ENCODE measurements around the gene MLLT6. TPM values are rescaled to one million over a fixed set of nuclear protein-coding genes. Genes with fewer than 3 reads are reported as not detected.
A peak's percentile ranks its signal among the peaks of the same experiment; 100 is the strongest.

MLLT6 gene
- total and polyA plus RNA-seq, 10 of the 15 experiments (the other 5 are each of a cell fraction or from before 2014, with no cell fraction given), result 4.8 to 105 (median 36.3) TPM

DNA sequence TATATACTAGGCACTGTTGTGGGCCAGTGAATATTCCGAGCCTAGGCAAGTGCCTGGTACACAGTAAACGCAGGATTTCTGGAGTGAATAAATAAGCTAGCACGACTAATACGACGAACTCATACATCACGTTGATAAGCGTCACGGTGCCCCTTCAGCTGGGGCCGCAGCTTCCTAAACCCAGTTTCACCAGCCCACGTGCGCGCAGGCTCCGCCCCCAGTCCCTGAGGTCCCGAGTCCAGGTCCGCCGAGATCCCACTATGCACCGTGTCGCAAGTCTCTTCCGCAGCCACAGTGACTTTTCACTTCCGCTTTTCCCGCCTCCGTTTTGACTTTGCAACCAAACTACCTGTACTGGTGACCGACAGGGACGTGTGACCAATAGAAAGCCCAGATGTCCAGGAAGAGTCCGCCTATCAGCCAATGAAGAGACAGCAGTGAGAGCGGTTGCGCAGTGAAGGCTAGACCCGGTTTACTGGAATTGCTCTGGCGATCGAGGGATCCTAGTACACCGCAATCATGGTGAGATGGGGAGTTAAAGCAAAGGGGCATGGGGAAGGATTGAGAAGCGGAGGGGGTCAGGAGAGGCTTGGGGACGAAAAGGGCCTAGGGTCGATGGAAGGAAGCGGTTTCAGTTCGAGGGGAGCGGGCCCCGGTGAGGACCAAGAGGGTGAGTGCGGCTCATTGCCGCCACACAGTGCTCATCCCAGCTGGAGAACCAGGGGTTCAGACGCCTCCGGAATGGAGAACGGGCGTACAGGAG is 47.4 kb downstream of the MLLT6 start, which contains the start of gene PSMB3 (continued):
- TF ChIP-seq, protein P1, sequence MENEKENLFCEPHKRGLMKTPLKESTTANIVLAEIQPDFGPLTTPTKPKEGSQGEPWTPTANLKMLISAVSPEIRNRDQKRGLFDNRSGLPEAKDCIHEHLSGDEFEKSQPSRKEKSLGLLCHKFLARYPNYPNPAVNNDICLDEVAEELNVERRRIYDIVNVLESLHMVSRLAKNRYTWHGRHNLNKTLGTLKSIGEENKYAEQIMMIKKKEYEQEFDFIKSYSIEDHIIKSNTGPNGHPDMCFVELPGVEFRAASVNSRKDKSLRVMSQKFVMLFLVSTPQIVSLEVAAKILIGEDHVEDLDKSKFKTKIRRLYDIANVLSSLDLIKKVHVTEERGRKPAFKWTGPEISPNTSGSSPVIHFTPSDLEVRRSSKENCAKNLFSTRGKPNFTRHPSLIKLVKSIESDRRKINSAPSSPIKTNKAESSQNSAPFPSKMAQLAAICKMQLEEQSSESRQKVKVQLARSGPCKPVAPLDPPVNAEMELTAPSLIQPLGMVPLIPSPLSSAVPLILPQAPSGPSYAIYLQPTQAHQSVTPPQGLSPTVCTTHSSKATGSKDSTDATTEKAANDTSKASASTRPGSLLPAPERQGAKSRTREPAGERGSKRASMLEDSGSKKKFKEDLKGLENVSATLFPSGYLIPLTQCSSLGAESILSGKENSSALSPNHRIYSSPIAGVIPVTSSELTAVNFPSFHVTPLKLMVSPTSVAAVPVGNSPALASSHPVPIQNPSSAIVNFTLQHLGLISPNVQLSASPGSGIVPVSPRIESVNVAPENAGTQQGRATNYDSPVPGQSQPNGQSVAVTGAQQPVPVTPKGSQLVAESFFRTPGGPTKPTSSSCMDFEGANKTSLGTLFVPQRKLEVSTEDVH (IDR thresholded peaks at IDR 0.05; ENCODE audit: low read depth, partially characterized antibody), result peak; percentile 81
- TF ChIP-seq ATF7 (IDR thresholded peaks at IDR 0.05; ENCODE audit: low read depth), result peak; percentile 52; the same call in 1 of the 2 replicates
- TF ChIP-seq SREBF1 (IDR thresholded peaks at IDR 0.05; ENCODE audit: low read length), result no peak; the same call in 1 of the 2 replicates
- peak; percentile 31; the same call in 1 of the 2 replicates for TF ChIP-seq ZBED1 (IDR thresholded peaks at IDR 0.05; ENCODE audit: borderline replicate concordance)
- TF ChIP-seq TAF1 (IDR thresholded peaks at IDR 0.05; ENCODE audit: borderline replicate concordance, low read depth, low read length), result peak; percentile 67; the same call in 1 of the 2 replicates
- no peak for TF ChIP-seq FOXM1 (IDR thresholded peaks at IDR 0.05; ENCODE audit: low read depth, low read length)
- 0 out of 2 replicates have a peak, but pooled peaks have one; percentile 57 for TF ChIP-seq POLR2AphosphoS2 (IDR thresholded peaks at IDR 0.05; ENCODE audit: low read depth, low read length)
- peak; percentile 90 for TF ChIP-seq NFYA (IDR thresholded peaks at IDR 0.05; ENCODE audit: borderline replicate concordance, low read depth, low read length)
- TF ChIP-seq NBN (IDR thresholded peaks at IDR 0.05), result 0 out of 2 replicates have a peak, but pooled peaks have one; percentile 40
- no peak for TF ChIP-seq SUPT20H (IDR thresholded peaks at IDR 0.05; ENCODE audit: borderline replicate concordance, control insufficient read depth, low read depth, low read length)
- no peak for TF ChIP-seq ZNF24 (IDR thresholded peaks at IDR 0.05)
- no peak for TF ChIP-seq RB1 (IDR thresholded peaks at IDR 0.05; ENCODE audit: borderline replicate concordance)
- TF ChIP-seq POLR2A (IDR thresholded peaks at IDR 0.05; ENCODE audit: low read depth, low read length), result peak; percentile 79
- TF ChIP-seq CEBPB (IDR thresholded peaks at IDR 0.05; ENCODE audit: borderline replicate concordance in 1 of 2, low read depth in 2 of 2, low read length in 2 of 2), result no peak
- TF ChIP-seq ATF2 (IDR thresholded peaks at IDR 0.05; ENCODE audit: low read length), result no peak
- no peak for TF ChIP-seq HDAC2 (IDR thresholded peaks at IDR 0.05)
- TF ChIP-seq SIX5 (IDR thresholded peaks at IDR 0.05; ENCODE audit: low read depth, low read length, severe bottlenecking), result peak; percentile 39
- no peak; the same call in 1 of the 2 replicates for TF ChIP-seq LARP7 (IDR thresholded peaks at IDR 0.05)
- TF ChIP-seq, protein P2, sequence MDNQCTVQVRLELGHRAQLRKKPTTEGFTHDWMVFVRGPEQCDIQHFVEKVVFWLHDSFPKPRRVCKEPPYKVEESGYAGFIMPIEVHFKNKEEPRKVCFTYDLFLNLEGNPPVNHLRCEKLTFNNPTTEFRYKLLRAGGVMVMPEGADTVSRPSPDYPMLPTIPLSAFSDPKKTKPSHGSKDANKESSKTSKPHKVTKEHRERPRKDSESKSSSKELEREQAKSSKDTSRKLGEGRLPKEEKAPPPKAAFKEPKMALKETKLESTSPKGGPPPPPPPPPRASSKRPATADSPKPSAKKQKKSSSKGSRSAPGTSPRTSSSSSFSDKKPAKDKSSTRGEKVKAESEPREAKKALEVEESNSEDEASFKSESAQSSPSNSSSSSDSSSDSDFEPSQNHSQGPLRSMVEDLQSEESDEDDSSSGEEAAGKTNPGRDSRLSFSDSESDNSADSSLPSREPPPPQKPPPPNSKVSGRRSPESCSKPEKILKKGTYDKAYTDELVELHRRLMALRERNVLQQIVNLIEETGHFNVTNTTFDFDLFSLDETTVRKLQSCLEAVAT (IDR thresholded peaks at IDR 0.05), result no peak
- TF ChIP-seq SMC3 (IDR thresholded peaks at IDR 0.05; ENCODE audit: borderline replicate concordance, low read length), result no peak
- TF ChIP-seq RBBP5 (conservative IDR thresholded peaks at IDR 0.05), result no peak
- no peak for TF ChIP-seq BMI1 (IDR thresholded peaks at IDR 0.05; ENCODE audit: borderline replicate concordance)
- TF ChIP-seq CBFB (IDR thresholded peaks at IDR 0.05; ENCODE audit: low read depth), result peak; percentile 43; the same call in 1 of the 2 replicates
